Measurements from ENCODE around the gene ATP2B3. TPM values are rescaled to one million over a fixed set of nuclear protein-coding genes. Genes with fewer than 3 reads are reported as not detected.

The ATP2B3 gene
- total RNA-seq, 1 experiment from 2014 or later = 0.35 TPM

GRCh38 chrX:153519569-153520286 is 2.3 kb downstream of the ATP2B3 start:
- Histone ChIP-seq H2AK5ac (ENCODE audit: insufficient read length, low read length) (no peak overlapping the region), H3K4ac (ENCODE audit: low read depth, low read length) (no peak overlapping the region), H4K20me1 (ENCODE audit: control insufficient read depth, insufficient read depth, insufficient read length) (no peaks in the 10 kb centered on the region), H3K14ac (ENCODE audit: insufficient read depth, low read length) (no peak overlapping the region), H3K79me1 (ENCODE audit: insufficient read depth, low read depth, low read length, poor library complexity, severe bottlenecking) (no peaks in the 10 kb centered on the region), H3K27me3 (ENCODE audit: insufficient read depth, low read length) (peaks cover 13% of the 10 kb centered on the region; the same call in 1 of the 2 replicates), H3T11ph (ENCODE audit: low read length) (no peak overlapping the region), H2BK12ac (ENCODE audit: insufficient read length, low read depth, low read length) (no peak overlapping the region), H2BK120ac (ENCODE audit: low read depth, low read length, poor library complexity, severe bottlenecking) (no peak overlapping the region), H3K56ac (ENCODE audit: insufficient read length, low read depth, low read length) (no peak overlapping the region), H3K23me2 (ENCODE audit: insufficient read length, low read depth, low read length, poor library complexity, severe bottlenecking) (peaks cover 4% of the 10 kb centered on the region), H2BK5ac (ENCODE audit: insufficient read length, low read length) (no peak overlapping the region), H3K79me2 (ENCODE audit: insufficient read depth, low read length) (no peaks in the 10 kb centered on the region), H2BK15ac (ENCODE audit: low read depth, low read length) (no peak overlapping the region), H2AFZ (ENCODE audit: low read length) (no peak overlapping the region), H2BK20ac (ENCODE audit: low read depth, low read length, poor library complexity, severe bottlenecking) (no peak overlapping the region), H3K23ac (ENCODE audit: insufficient read length, low read depth, low read length) (no peak overlapping the region), H4K5ac (ENCODE audit: insufficient read length, low read depth, low read length) (no peak overlapping the region), H4K8ac (replicated peaks; ENCODE audit: insufficient read length, low read depth, low read length) (no peak overlapping the region), H3K4me1 (ENCODE audit: insufficient read depth, low read length) (no peaks in the 10 kb centered on the region), H4K91ac (ENCODE audit: insufficient read length, low read depth, low read length) (no peak overlapping the region), H3K27ac (ENCODE audit: insufficient read length, low read depth, low read length) (no peak overlapping the region), H3K9ac (ENCODE audit: extremely low read depth, insufficient read length, low read length) (no peak overlapping the region), H3K4me2 (ENCODE audit: insufficient read depth, insufficient read length, low read length) (no peak overlapping the region), H3K18ac (ENCODE audit: insufficient read length, low read depth, low read length) (no peak overlapping the region), H3K9me3 (ENCODE audit: control insufficient read depth, low read depth, low read length) (peaks cover 43% of the 10 kb centered on the region)
- Mint-ChIP-seq H3K27ac (no peak overlapping the region), H3K27me3 (ENCODE audit: low read depth) (peaks cover 66% of the 10 kb centered on the region), H3K9me3 (peaks cover 59 to 61% of the 10 kb centered on the region in 2 experiments), H3K4me1 (0 out of 4 replicates have a peak, but pooled peaks cover 0 to 4% of the 10 kb centered on the region in 2 experiments), H3K36me3 (ENCODE audit: insufficient read depth in 1 of 3, low read depth in 3 of 3) (peaks cover 4 to 8% (median 4%) of the 10 kb centered on the region in 3 experiments; a peak in 6 of 7 replicates), H3K4me3 (no peak overlapping the region)
- no peak for TF ChIP-seq CTCF (conservative IDR thresholded peaks at IDR 0.05)
- DNase-seq = no peak
- no CpG with 5 or more reads among the region's 21 CpGs for WGBS (ENCODE audit: extremely low coverage, insufficient read length, low lambda C conversion rate)

All from H9 (cell line).